Aorta (tissue), 5 donors: ENCODE measurements around the gene PRR29. TPM values are rescaled to one million over a fixed set of nuclear protein-coding genes. Genes with fewer than 3 reads are reported as not detected.

ENCODE experiments used
- ATAC-seq: fragments of 200-7000 bp; cut with Tn5 transposase; one replicate; pipeline ENCODE4 v1.9.1; 2022; ENCODE audit warnings: moderate library complexity; ENCODE audit not compliant: low FRiP score
- DNase-seq, 2 donors: peaks; one replicate each; pipeline ENCODE4 v3.0.0-alpha.2; 2020
- H3K27ac ChIP-seq, 2 donors: one replicate each; pipeline ENCODE4 v1.5.1; 2013; ENCODE audit warnings: low read length in 2 of 2, mild to moderate bottlenecking in 2 of 2, moderate library complexity in 2 of 2, control low read depth in 1 of 2, inconsistent platforms in 1 of 2, low read depth in 1 of 2
- H3K27me3 ChIP-seq, 2 donors: one replicate each; pipeline ENCODE4 v1.6.1; 2013; ENCODE audit warnings: control low read depth in 1 of 2, low read length in 1 of 2, mild to moderate bottlenecking in 1 of 2, moderate library complexity in 1 of 2; ENCODE audit not compliant: insufficient read depth in 2 of 2, control insufficient read depth in 1 of 2
- H3K36me3 ChIP-seq, 2 donors: one replicate each; pipeline ENCODE4 v1.6.1; 2013; ENCODE audit warnings: control low read depth in 1 of 2, low read length in 1 of 2, mild to moderate bottlenecking in 1 of 2; ENCODE audit not compliant: insufficient read depth in 2 of 2, control insufficient read depth in 1 of 2
- H3K4me1 ChIP-seq, 2 donors: one replicate each; pipeline ENCODE4 v1.6.1; 2013; ENCODE audit warnings: low read length in 2 of 2, control low read depth in 1 of 2, mild to moderate bottlenecking in 1 of 2, moderate library complexity in 1 of 2; ENCODE audit not compliant: insufficient read depth in 2 of 2, control insufficient read depth in 1 of 2
- H3K4me3 ChIP-seq, 2 donors: one replicate each; pipeline ENCODE4 v1.5.1; 2013; ENCODE audit warnings: low read length in 2 of 2, control low read depth in 1 of 2, mild to moderate bottlenecking in 1 of 2
- H3K9me3 ChIP-seq: one replicate; pipeline ENCODE4 v1.6.1; 2013; ENCODE audit warnings: mild to moderate bottlenecking, low read length; ENCODE audit not compliant: control insufficient read depth
- WGBS, 2 donors: extraction: QIAGEN DNeasy Blood & Tissue Kit; methylation state at CpG; one replicate each; pipeline ENCODE4 v1.1.7; 2013; 5-methylcytosine and 5-hydroxymethylcytosine counted together
- intact Hi-C, 2 donors: fragments of 100-400 bp; cut with DNase I; formaldehyde crosslinking; loops; one replicate each; pipeline versions ENCODE4 v1.14.2 to v1.15.0; 2022
- long read RNA-seq, 2 donors: library from polyadenylated mRNA; unstranded; transcript quantifications; one replicate each; pipeline ENCODE4 v2.0.0, GENCODE V29; 2020 to 2021
- polyA plus RNA-seq, 2 donors: library from polyadenylated mRNA; stranded (reverse); fragments of 200-250 nt; gene quantifications; one replicate each; pipeline ENCODE4 v1.2.3, GENCODE V29; 2013
- total RNA-seq, 2 donors: library from RNA; stranded (reverse); fragmentation: NEBNext Ultra II Directional; extraction: Animal tissue kit (Norgen Biotek cat#: 25700); gene quantifications; one replicate each; pipeline ENCODE4 v1.2.1, GENCODE V29; 2021
- donor health status: healthy with polysubstance abuse.
- donor health status: Bipolar disorder and iron deficiency.
- donor health status: DM: no; HTN: no; CAD: no.
- donor health status: DM: no; HTN: no; CAD: no.
- donor health status: DM: yes; HTN: yes; CAD: no.

Gene PRR29
- total RNA-seq (under 1 TPM; 0.62 to 0.84 TPM), polyA plus RNA-seq (under 1 TPM in 1 of 2 donors, not detected in 1; 0.10 TPM)
- long read RNA-seq, donor 1, partial matches to known transcripts = 0 of 1 reads
- long read RNA-seq, donor 1, other reads (novel, unspliced or antisense) = 0 of 1 reads
- long read RNA-seq, donor 2 = 0 reads

DNA sequence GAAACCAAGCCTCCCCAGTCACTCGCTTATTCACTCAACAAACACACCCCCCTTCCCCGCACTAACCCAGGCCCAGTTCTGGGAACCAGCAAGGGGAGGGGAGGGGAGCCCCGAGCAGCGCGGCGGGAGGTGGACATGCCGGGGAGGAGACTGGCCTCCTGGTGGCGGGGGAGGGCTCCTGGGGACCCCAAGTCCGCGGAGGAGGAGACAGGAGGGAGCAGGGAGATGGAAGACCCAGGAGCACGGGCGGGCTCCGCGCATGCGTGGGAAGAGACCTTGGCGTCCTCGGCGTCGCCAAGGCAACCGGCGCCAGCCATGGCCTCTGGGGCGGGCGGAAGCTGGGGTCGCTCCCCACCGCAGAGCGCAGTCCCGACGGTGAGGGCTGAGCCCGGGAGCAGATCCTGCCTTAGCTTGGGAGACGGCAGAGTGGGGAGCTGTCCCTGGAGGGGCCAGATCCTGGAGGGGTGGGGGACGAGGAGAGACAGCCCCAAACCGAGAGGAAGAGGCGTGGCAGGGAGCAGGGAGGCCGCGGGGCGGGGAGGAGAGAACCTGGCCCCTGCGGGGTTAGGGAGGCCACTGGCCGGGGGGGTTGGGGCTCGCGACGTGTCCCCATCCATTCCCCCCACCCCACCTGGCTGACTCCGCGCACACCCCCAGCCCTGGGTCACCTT, at the start of gene PRR29:
Gene PRR29 (plus strand): TSS at position 302 of the 671 bp plus-strand sequence. CDS start 14 bp downstream, at position 316.
- no peak within 1 kb of the TSS for H3K27ac ChIP-seq
- no peaks in the 10 kb centered on the region for H3K27me3 ChIP-seq
- intact Hi-C loops = no loop called here

GRCh38 chr17:63948521-63948920, 49.6 kb upstream of the PRR29 start:
- Histone ChIP-seq H3K4me1 (no peaks in the 10 kb centered on the region), H3K4me3 (no peak overlapping the region), H3K27ac (no peak overlapping the region), H3K36me3 (no peaks in the 10 kb centered on the region), H3K9me3 (no peaks in the 10 kb centered on the region), H3K27me3 (no peaks in the 10 kb centered on the region)
- intact Hi-C loops = no loop called here
- ATAC-seq (no peak), DNase-seq (no peak)
- 95 to 96% methylated on average over 8 to 9 of the region's 9 CpGs for WGBS, 2 donors

More for the DNA sequence above, at the start of gene PRR29:
- WGBS, 2 donors = 1% methylated on average over 34 to 43 of the region's 43 CpGs
- no peaks in the 10 kb centered on the region for H3K9me3 ChIP-seq
- DNase-seq = peak; percentile 79 to 88
- peak within 1 kb of the TSS in 1 of 2 donors; percentile 17 for H3K4me3 ChIP-seq
- no peaks in the 10 kb centered on the region for H3K4me1 ChIP-seq
- H3K36me3 ChIP-seq = no peaks in the 10 kb centered on the region
- ATAC-seq = peak; percentile 58

GRCh38 chr17:63949576-63950250, 48.4 kb upstream of the PRR29 start:
- Histone ChIP-seq H3K4me1 (no peaks in the 10 kb centered on the region), H3K27me3 (no peaks in the 10 kb centered on the region), H3K36me3 (no peaks in the 10 kb centered on the region), H3K4me3 (no peak overlapping the region), H3K27ac (no peak overlapping the region), H3K9me3 (no peaks in the 10 kb centered on the region)
- ATAC-seq (no peak), DNase-seq (no peak)
- intact Hi-C loops = no loop called here
- WGBS, 2 donors = 51 to 55% methylated on average over 18 of the region's 18 CpGs

- Histone ChIP-seq H3K27ac (no peak overlapping the region), H3K9me3 (no peaks in the 10 kb centered on the region), H3K27me3 (no peaks in the 10 kb centered on the region), H3K4me1 (no peaks in the 10 kb centered on the region), H3K36me3 (no peaks in the 10 kb centered on the region), H3K4me3 (no peak overlapping the region)
- ATAC-seq = no peak
- intact Hi-C loops = no loop called here
- 93 to 94% methylated on average over 29 of the region's 29 CpGs for WGBS, 2 donors
- DNase-seq = no peak
Measured at GRCh38 chr17:63950940-63951907, 46.9 kb upstream of the PRR29 start.

DNA sequence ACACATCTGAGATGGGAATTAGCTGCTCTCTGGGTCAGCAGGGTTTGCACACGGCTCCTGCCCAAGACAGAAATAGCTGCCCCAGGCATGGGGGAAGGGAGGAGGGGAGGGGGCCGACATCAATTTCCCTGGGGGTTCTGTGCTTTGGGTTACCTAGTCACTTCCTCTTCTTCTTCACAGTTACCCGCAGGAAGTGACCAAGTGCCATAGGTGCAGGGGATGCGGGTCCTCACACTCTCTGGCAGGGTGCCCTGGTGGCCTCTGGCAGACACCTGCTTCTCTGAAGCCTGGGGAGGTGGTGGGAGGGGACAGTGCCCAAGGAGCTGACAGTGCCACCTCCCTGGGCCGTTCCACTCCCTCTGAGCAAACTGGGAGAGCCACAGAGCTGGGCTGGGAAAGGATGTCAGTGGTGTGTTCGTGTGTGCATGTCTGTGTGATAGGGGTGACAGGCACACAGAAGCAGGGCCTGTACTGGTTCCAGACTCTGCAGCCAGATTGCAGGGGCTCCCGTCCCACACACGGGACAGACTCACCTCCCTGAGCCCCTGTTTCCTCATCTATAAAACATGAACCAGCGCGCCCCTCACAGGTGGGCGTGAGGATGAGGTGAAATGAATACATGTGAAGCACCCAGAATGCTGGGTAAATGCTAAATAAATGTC, 43.6 kb upstream of the PRR29 start:
- H3K4me1 ChIP-seq = no peaks in the 10 kb centered on the region
- no peaks in the 10 kb centered on the region for H3K27me3 ChIP-seq
- no peak overlapping the region for H3K27ac ChIP-seq
- H3K36me3 ChIP-seq = no peaks in the 10 kb centered on the region
- no peaks in the 10 kb centered on the region for H3K9me3 ChIP-seq
- ATAC-seq = no peak
- WGBS, 2 donors = 58 to 65% methylated on average over 11 of the region's 11 CpGs
- intact Hi-C loops = no loop called here
- no peak overlapping the region for H3K4me3 ChIP-seq
- DNase-seq = no peak

DNA sequence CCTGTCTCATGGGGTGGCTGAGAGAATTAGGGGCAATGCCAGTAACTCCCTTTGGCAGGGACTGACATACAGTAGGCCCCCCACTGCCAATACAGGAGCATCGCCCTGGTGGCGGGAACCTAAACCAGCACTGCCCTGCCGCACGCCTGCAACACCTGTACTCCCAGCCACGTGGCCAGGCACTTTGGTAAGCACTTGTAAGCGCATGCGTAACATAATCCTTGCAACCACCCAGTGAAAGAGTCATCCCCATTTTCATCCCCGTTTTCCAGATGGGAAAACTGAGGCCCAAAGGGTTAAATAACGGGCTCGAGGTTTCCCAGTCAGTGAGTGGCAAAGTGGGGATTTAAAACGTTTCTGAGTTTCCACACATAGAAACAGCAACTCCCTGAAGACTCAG, 42.9 kb upstream of the PRR29 start:
- Histone ChIP-seq H3K4me1 (no peaks in the 10 kb centered on the region), H3K36me3 (no peaks in the 10 kb centered on the region), H3K9me3 (no peaks in the 10 kb centered on the region), H3K27ac (no peak overlapping the region), H3K4me3 (no peak overlapping the region), H3K27me3 (no peaks in the 10 kb centered on the region)
- ATAC-seq = no peak
- 81 to 84% methylated on average over 11 of the region's 11 CpGs for WGBS, 2 donors
- no peak for DNase-seq
- intact Hi-C loops = no loop called here

- Histone ChIP-seq H3K4me3 (no peak overlapping the region), H3K36me3 (no peaks in the 10 kb centered on the region), H3K4me1 (no peaks in the 10 kb centered on the region), H3K27ac (no peak overlapping the region), H3K9me3 (no peaks in the 10 kb centered on the region), H3K27me3 (no peaks in the 10 kb centered on the region)
- DNase-seq (no peak), ATAC-seq (no peak)
- WGBS, 2 donors = 92 to 94% methylated on average over 4 of the region's 4 CpGs
- intact Hi-C loops = no loop called here
Measured at GRCh38 chr17:63955791-63956190, 42.4 kb upstream of the PRR29 start.

DNA sequence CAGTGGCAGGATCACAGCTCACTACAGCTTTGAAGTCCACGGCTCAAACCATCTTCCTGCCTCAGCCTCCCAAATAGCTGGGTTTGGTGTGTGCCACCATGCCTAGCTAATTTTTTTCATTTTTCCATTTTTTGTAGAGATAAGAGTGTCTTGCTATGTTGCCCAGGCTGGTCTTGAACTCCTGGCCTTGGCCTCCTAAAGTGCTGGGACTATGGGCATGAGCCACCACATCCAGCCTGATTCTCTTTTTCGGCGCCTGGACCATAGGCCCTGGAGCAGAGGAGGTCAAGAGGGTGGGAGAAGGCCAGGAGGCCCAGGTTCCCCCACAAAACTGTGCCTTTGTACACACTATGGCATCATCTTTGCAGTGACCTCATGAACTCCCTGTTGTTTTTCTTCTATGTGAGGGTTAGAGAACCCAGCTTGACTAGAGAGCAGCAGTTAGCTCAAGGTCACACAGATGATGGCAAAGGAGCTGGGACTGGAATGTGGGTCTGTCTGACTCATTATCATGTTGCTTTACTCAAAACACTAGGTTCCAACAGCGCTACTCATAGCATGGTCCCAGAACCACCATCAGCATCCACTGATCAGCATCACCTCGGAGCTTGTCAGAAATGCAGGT, 41.7 kb upstream of the PRR29 start:
- no peaks in the 10 kb centered on the region for H3K36me3 ChIP-seq
- H3K27me3 ChIP-seq = no peaks in the 10 kb centered on the region
- no peaks in the 10 kb centered on the region for H3K9me3 ChIP-seq
- intact Hi-C loops = no loop called here
- WGBS, 2 donors = 95 to 97% methylated on average over 5 of the region's 5 CpGs
- H3K27ac ChIP-seq = no peak overlapping the region
- H3K4me3 ChIP-seq = no peak overlapping the region
- DNase-seq (no peak), ATAC-seq (no peak)
- H3K4me1 ChIP-seq = no peaks in the 10 kb centered on the region
